ENCODE results near the gene SERPINA6.

SERPINA6 gene

DNA sequence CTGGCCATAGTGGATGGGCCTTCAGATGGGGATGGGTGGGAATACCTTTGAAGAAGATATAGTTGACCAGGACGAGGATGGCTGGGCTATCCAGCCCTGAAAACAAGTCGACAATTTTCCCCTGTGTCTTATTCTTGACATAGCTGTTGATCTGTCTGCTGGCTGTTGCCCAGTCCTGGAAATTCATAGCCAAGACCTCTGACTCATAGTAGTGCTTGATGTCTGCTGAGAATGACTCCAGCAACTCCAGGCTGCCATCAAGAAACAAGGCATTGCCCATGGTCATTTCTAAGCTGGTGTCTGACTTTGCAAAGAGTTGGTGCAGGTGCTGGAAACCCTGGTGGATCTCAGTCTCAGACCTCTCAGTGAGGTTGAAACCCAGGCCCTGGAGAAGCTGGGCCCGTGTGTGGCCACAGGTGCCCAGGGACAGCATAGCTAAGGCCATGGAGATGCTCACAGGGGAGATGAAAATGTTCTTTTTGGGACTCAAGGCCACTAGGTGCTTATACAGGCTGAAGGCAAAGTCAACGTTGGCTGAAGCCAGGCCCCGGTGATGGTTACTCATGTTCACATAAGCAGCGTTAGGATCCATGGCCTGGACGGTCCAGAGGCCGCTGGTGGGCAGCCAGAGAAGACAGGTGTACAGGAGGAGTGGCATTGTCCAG, 9.0 kb downstream of the SERPINA6 start:
- no peak overlapping the region for H3K4me3 ChIP-seq (ENCODE audit: low read depth, low read length)
- TF ChIP-seq CTCF (conservative IDR thresholded peaks at IDR 0.05; ENCODE audit: low read depth, low read length) = no peak
- peak; percentile 61 for DNase-seq (ENCODE audit: low read depth)

DNA sequence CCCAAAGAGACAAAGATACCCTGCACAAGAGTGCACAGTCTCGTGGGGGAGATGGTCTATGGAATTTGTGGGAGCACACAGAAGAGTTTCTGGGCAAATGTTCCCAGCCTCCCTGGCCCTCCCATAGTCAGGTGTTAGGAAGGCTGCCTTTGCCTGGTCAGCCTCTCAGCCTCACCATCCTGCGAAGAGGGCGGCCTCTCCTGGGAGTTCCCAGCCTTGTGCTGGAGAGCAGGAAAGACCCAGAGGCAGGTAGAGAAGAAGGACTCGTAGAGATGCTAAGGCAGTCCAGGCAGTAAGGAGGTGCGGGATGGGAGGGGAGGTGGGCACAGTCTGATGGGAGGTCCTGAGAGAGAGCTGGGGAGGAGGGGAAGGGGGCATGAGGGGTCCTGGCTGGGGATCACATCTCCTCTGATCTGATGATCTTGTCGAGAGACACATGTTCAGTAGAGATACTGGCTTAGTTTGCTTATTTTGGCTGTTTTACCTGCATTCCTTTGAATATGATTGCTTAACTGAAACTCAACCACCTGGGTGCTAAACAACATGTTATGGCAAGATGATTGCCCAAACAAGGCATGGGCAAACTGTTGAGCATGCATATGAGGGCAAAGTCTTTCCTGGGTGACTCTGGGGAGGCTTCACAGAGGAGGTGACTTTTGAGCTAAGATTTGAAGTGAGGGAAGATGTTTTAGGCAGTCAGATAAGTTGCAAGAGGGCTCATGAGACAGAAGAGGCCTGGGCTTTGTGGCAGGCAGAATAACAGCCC, 10.5 kb downstream of the SERPINA6 start:
- DNase-seq (ENCODE audit: low read depth) = no peak
- no peak for TF ChIP-seq CTCF (conservative IDR thresholded peaks at IDR 0.05; ENCODE audit: low read depth, low read length)

DNA sequence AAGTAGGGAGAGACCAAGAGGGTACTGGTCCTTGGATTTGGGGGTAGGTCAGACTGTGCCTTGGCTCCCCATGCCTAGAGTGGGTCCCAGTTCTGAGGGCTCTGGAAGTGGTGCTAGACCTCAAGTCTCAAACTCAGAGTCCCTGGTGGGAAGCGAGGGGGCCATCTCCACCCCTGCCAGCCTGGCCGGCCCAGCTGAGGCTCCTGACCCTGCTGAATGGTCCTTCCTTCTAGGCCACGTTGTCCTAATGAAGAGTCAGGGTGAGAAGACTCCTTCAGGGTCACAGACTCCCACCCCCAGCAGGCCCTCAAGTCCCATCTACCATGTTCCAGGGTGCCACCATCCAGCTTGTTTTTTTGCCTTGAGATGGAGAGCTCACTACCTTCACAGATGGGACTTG, 12.9 kb downstream of the SERPINA6 start:
- DNase-seq (ENCODE audit: low read depth) = no peak
- TF ChIP-seq CTCF (conservative IDR thresholded peaks at IDR 0.05; ENCODE audit: low read depth, low read length) = no peak
- H3K4me3 ChIP-seq (ENCODE audit: low read depth, low read length) = no peak overlapping the region

More for the DNA sequence above, 10.5 kb downstream of the SERPINA6 start:
- H3K4me3 ChIP-seq (ENCODE audit: low read depth, low read length) = no peak overlapping the region

DNA sequence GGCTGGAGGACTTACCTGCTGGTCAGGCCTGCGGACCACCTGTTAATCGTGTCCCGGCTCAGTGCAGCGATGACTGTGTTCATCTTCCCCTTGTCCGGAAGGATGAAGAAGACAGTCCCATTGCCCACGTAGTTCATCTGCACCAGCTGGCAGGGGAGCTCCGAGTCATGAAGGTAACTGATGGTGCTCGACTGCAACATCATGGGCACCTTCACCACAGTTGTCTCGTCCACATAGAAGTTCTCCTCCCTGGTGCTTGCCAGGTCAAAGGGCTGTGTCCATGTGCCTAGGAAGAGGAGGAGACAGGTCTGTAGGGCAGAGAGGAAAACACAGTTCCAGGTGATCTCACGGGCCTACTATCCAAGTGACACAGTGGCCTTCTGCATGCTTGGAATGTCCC, 13.4 kb downstream of the SERPINA6 start:
- no peak for DNase-seq (ENCODE audit: low read depth)
- no peak overlapping the region for H3K4me3 ChIP-seq (ENCODE audit: low read depth, low read length)
- no peak for TF ChIP-seq CTCF (conservative IDR thresholded peaks at IDR 0.05; ENCODE audit: low read depth, low read length)

- peak; percentile 21 for DNase-seq (ENCODE audit: low read depth)
- peak; percentile 33 for TF ChIP-seq CTCF (conservative IDR thresholded peaks at IDR 0.05; ENCODE audit: low read depth, low read length)
- H3K4me3 ChIP-seq (ENCODE audit: low read depth, low read length) = no peak overlapping the region
Measured at GRCh38 chr14:94307410-94307992, 15.6 kb downstream of the SERPINA6 start.

DNA sequence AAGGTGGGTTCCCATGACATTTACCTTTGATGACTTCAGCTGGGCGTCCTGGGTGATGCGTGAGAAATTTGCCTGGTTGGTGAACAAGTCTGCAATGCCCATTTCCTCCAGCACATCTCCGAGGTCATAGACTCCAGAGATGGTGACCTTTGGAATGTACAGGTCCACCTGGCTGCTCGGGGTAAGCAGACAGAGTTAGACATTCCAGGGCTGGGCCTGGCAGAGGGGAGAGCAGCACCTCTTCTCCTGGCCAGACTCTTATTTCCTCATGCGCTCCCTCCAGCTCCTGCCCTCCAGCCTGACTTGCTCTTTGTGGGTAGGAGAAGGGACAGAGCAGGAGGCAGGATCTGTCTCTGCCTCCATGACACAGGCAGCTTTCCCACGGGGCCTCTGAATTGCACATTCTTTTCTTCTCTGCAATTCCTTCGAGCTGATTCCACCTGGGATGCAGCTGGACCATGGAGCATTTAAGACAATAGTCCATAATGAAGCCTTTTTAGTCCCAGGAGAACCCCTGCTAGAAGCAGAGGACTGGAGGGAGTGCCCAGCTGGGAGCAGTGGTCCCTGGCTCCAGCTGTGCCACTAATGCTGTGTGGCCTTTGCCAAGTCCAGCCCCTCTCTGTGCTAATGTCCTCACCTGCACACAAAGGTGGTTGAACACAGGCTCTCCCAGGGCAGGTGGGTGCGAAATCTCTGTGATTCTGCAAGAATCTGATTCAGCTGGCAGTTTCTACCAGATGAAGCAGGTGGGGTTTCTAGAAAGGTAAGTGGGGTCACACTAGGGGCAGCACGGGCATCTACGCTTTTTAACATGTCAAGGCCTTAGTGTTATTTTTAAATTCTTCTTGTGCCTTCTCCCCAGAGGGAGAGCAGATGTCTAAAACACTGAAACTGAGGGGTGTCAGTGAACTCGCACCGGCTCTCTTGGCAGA, 16.8 kb downstream of the SERPINA6 start:
- no peak overlapping the region for H3K4me3 ChIP-seq (ENCODE audit: low read depth, low read length)
- no peak for TF ChIP-seq CTCF (conservative IDR thresholded peaks at IDR 0.05; ENCODE audit: low read depth, low read length)
- no peak for DNase-seq (ENCODE audit: low read depth)
